Measurements from ENCODE around the gene TP53I13. TPM values are rescaled to one million over a fixed set of nuclear protein-coding genes. Genes with fewer than 3 reads are reported as not detected.

TP53I13 gene
- total RNA-seq, 1 experiment from 2014 or later, result 29.6 TPM

GRCh38 chr17:29578626-29579485 is 10.4 kb downstream of the TP53I13 start:
- DNase-seq (ENCODE audit: unreplicated experiment), result no peak
- Mint-ChIP-seq H3K4me1 (ENCODE audit: insufficient read depth, unreplicated experiment) (peaks cover 28% of the 10 kb centered on the region), H3K27ac (ENCODE audit: low read depth, unreplicated experiment) (no peak overlapping the region), H3K4me3 (ENCODE audit: unreplicated experiment) (no peak overlapping the region), H3K27me3 (ENCODE audit: insufficient read depth, unreplicated experiment) (no peaks in the 10 kb centered on the region), H3K9me3 (ENCODE audit: unreplicated experiment) (no peaks in the 10 kb centered on the region), H3K36me3 (ENCODE audit: insufficient read depth, unreplicated experiment) (peaks cover 38% of the 10 kb centered on the region)
- POLR2A ChIA-PET, result interaction anchor here (0.8 to 0.9 kb wide), 2 partner anchors 9 to 13 kb away, joined by 3 to 4 read pairs; no protein-coding TSS in a partner anchor
- intact Hi-C loops (cut with micrococcal nuclease), result no loop called here
- no peak for TF ChIP-seq CTCF (IDR thresholded peaks at IDR 0.05; ENCODE audit: unreplicated experiment)
- CTCF ChIA-PET, result interaction anchor here (0.6 to 6.8 kb wide), 10 partner anchors 9 to 462 kb away, joined by 3 to 89 read pairs (median 5); partner anchors contain the start of genes ABHD15, ANKRD13B, SSH2 and TP53I13
- BruUV-seq (replicated peaks), result no TSS peak

- TF ChIP-seq CTCF (IDR thresholded peaks at IDR 0.05; ENCODE audit: unreplicated experiment), result peak; percentile 79
- CTCF ChIA-PET, result interaction anchor here (0.6 to 6.8 kb wide), 22 partner anchors 8 to 905 kb away, joined by 3 to 89 read pairs (median 5); partner anchors contain the start of genes ABHD15, ANKRD13B, SSH2 and TP53I13
- POLR2A ChIA-PET, result interaction anchor here (0.6 to 4.4 kb wide), 7 partner anchors 8 to 59 kb away, joined by 3 to 81 read pairs (median 11); partner anchors contain the start of genes ABHD15, ANKRD13B and TP53I13
- Mint-ChIP-seq H3K4me3 (ENCODE audit: unreplicated experiment) (peak overlapping the region; percentile 50), H3K27ac (ENCODE audit: low read depth, unreplicated experiment) (peak overlapping the region; percentile 61), H3K36me3 (ENCODE audit: insufficient read depth, unreplicated experiment) (peaks cover 38% of the 10 kb centered on the region), H3K9me3 (ENCODE audit: unreplicated experiment) (no peaks in the 10 kb centered on the region), H3K27me3 (ENCODE audit: insufficient read depth, unreplicated experiment) (no peaks in the 10 kb centered on the region), H3K4me1 (ENCODE audit: insufficient read depth, unreplicated experiment) (peaks cover 36% of the 10 kb centered on the region)
- no TSS peak for BruUV-seq (replicated peaks)
- DNase-seq (ENCODE audit: unreplicated experiment), result peak; percentile 87
- intact Hi-C loops (cut with micrococcal nuclease), result loop anchor here (1.0 to 5.0 kb wide), 5 partner anchors 11 to 512 kb away; no protein-coding TSS in a partner anchor
Measured at GRCh38 chr17:29579866-29580771, 11.6 kb downstream of the TP53I13 start.

DNA sequence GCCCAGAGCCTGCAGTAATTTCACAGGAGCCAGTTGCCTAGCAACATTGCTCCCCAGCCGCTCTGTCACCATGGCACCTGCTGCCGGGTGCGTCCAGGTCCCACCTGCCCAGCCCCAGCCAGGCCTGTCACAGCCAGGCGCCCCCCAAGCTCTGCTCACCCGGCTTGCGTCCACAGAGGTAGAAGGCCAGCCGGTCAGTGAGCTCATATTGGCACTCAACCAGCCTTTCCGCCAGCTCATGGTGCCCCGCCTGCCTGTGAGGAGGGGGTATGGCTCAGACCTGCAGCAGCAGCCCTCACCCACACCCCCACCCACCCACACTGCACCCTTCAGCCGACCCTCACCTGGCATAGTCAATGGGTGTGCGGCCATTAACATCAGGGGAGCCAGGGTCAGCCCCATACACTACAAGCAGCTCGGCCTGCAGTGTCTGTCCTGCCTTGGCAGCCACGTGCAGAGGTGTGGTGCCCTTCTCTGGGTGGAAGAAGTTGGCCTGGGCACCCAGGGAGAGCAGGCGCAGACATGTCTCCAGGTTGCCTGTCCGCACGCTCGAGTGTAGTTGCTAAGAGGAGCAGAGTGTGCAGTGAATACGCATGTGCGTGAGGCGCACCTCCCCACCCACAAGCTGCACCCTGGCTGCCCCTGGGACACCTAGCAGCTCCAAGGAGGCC is 13.2 kb downstream of the TP53I13 start:
- no peaks in the 10 kb centered on the region for H3K9me3 Mint-ChIP-seq (ENCODE audit: unreplicated experiment)
- BruUV-seq (replicated peaks), result no TSS peak
- intact Hi-C loops (cut with micrococcal nuclease), result loop anchor here (5.0 kb wide), 1 partner anchor 511 kb away; no protein-coding TSS in a partner anchor
- DNase-seq (ENCODE audit: unreplicated experiment), result peak; percentile 87
- peaks cover 36% of the 10 kb centered on the region for H3K4me1 Mint-ChIP-seq (ENCODE audit: insufficient read depth, unreplicated experiment)
- peaks cover 42% of the 10 kb centered on the region for H3K36me3 Mint-ChIP-seq (ENCODE audit: insufficient read depth, unreplicated experiment)
- H3K27ac Mint-ChIP-seq (ENCODE audit: low read depth, unreplicated experiment), result peak overlapping the region; percentile 19
- no peak for TF ChIP-seq CTCF (IDR thresholded peaks at IDR 0.05; ENCODE audit: unreplicated experiment)
- POLR2A ChIA-PET, result interaction anchor here (0.7 to 4.4 kb wide), 12 partner anchors 10 to 330 kb away, joined by 3 to 81 read pairs (median 4); partner anchors contain the start of genes ABHD15, ANKRD13B, CORO6 and TAOK1
- peak overlapping the region; percentile 41 for H3K4me3 Mint-ChIP-seq (ENCODE audit: unreplicated experiment)
- no peaks in the 10 kb centered on the region for H3K27me3 Mint-ChIP-seq (ENCODE audit: insufficient read depth, unreplicated experiment)
- CTCF ChIA-PET, result interaction anchor here (0.6 to 6.8 kb wide), 17 partner anchors 10 to 349 kb away, joined by 3 to 89 read pairs (median 5); partner anchors contain the start of genes ABHD15, ANKRD13B and TP53I13
